Retinal pigment epithelial cell (primary cell): ENCODE results near the gene TLR3.

ENCODE experiments used
- DNase-seq: peaks from one replicate; pipeline ENCODE4 v3.0.0-alpha.2; 2010; ENCODE audit warnings: low read depth
- H3K4me3 ChIP-seq: 2 replicates; pipeline ENCODE4 v1.5.1; 2011; ENCODE audit warnings: mild to moderate bottlenecking, low read length, control low read depth, moderate library complexity
- TF ChIP-seq, protein P1 (sequence below): conservative IDR thresholded peaks from 2 replicates; pipeline ENCODE4 v1.5.1; 2011; ENCODE audit warnings: low read depth, low read length, control low read depth, inconsistent platforms

Gene TLR3

DNA sequence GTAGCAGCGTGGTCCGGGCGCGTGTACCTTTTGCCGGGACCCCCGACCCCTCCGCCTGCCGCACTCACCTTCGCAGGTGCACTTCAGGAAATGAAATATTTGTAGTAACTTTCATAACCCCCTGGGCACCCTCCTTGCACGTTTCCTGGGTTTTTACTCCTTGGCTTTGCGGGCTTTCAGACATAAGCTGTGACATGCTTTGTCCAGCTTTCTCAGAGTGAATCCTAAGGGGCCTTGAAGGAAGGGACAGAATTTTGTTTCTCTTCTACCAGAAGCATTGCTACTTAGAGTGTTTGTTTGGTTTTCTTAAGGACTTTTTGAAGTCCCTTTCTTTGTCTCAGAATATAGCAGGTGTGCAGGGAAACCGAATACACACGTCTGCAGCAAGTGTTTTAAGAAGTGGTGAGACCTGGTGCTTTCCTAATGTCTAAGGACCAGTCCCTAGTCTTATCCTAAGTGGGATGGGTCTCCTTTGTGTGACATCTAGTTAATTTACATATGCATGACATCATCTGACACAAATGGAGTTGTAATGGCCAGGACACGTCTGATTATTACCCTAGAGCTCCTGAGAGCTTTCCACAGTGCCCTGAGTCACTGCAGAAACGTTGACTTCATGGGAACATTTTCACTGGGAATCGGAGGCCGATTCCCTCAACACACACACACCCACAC lies 36.8 kb downstream of the TLR3 start:
- TF ChIP-seq, protein P1, sequence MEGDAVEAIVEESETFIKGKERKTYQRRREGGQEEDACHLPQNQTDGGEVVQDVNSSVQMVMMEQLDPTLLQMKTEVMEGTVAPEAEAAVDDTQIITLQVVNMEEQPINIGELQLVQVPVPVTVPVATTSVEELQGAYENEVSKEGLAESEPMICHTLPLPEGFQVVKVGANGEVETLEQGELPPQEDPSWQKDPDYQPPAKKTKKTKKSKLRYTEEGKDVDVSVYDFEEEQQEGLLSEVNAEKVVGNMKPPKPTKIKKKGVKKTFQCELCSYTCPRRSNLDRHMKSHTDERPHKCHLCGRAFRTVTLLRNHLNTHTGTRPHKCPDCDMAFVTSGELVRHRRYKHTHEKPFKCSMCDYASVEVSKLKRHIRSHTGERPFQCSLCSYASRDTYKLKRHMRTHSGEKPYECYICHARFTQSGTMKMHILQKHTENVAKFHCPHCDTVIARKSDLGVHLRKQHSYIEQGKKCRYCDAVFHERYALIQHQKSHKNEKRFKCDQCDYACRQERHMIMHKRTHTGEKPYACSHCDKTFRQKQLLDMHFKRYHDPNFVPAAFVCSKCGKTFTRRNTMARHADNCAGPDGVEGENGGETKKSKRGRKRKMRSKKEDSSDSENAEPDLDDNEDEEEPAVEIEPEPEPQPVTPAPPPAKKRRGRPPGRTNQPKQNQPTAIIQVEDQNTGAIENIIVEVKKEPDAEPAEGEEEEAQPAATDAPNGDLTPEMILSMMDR = no peak
- H3K4me3 ChIP-seq = peak overlapping the region; percentile 42
- DNase-seq = no peak

DNA sequence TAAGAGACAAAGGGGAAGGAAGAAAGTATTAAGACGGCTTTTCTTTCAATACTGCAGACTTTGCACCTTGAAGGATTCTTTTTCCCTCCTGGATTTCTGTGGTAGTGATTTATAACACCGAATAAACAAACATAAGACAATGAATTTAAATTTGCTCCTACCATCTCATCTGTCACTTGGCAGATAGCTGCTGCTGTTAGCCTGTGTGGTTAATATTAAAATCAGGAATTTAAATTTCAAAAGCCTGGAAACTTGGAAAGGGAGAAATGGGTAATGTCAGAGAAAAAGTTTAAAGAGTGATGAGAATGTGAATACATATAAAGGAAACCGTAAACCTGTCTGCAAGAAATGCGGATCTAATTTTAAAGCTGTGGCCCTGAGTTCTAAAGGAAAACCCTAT lies 39.0 kb downstream of the TLR3 start:
- TF ChIP-seq, protein P1 = no peak
- DNase-seq = no peak
- no peak overlapping the region for H3K4me3 ChIP-seq

DNA sequence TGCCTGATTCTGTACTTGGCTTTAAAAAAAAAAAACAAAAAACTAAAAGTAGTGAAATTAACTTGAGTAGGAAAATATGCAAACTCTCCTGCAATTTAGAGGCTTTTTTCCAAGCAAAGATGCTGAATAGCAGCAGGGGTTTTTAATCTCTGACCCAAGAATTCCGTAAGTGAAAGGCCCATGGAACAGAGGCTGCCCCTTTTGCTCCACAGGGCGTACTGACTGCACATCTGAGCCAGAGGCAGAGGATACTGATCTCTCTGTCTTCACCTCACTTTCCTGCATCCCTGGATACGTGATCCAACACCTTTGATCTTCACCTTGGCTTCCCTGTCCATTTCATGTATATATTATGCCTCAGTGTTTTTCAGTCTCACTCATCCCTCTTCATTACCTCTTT lies 39.4 kb downstream of the TLR3 start:
- TF ChIP-seq, protein P1 = no peak
- H3K4me3 ChIP-seq = no peak overlapping the region
- DNase-seq = no peak

DNA sequence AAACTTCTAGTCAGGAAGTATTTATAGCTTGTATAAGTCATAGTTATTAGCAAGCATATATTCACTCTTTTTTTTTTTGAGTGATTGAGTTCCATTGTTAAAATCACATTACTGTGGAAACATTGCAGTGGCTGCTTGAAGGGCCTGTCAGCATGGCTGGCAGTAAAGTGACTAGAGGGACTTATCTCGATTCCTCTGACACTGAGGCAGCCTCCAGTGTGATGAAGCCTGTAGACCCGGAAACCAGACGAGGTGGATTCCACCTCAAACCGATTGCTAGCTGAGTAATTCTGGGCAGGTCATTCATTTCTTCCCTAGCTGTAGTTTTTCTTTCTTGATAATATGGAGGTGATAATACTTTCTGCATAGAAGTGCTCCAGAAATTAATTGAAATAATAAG lies 40.3 kb downstream of the TLR3 start:
- TF ChIP-seq, protein P1 = no peak

DNA sequence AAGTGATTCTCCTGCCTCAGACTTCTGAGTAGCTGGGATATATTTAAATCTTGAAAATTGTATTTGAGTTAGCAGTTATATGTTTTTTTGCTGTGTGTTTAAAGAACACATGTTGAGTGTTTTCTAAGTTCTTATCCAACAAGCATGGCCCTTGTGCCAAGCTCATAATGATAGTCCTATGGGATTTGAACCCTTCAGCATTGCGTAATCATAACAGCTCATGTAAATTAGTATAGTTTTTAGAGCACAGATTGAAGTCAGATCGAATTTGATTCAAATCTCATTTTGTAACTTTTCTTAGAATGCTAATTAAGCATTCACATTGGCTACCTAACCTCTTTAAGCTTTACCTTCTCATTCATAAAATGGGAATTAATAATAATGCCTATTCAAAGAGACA lies 47.7 kb downstream of the TLR3 start:
- TF ChIP-seq, protein P1 = no peak
- H3K4me3 ChIP-seq = no peak overlapping the region
- no peak for DNase-seq

More for the DNA sequence above, 40.3 kb downstream of the TLR3 start:
- no peak overlapping the region for H3K4me3 ChIP-seq
- no peak for DNase-seq

DNA sequence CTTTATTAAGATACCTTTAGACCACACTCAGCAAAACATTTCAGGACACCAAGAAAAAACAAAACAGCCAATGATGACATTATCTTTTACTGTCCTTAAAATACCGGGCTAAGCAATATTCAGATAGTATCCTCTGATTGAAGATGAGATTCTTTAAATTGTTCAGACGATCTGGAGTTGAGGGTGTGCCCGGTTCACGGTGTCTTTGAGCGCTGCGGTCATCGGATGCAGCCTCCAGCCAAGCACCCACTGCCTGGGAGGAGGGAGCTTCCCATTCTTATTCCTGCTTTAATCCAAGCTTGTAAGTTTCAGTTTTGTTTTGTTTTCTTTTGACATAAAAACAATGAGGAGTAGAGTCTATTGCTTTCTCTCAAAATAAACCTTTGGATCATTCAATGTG lies 49.6 kb downstream of the TLR3 start:
- no peak overlapping the region for H3K4me3 ChIP-seq
- DNase-seq = no peak

DNA sequence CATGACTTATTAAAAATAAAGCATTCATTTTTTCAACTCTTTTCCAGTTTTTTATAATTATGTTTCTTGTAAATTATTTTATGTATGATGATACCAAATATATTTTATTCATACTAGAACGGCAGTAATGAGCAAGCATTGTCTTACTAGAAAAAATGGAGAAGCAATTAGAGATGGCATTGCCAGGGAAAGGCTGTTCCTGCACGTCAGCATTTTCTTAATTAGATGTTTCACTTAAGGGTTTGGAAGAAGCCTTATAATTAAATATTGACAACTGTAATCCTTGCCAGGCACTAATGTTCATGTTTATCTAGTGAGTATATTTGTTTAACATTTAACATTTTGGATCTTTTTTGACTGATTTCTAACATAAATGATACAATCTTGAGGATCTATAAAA lies 52.1 kb downstream of the TLR3 start:
- TF ChIP-seq, protein P1 = no peak
- H3K4me3 ChIP-seq = no peak overlapping the region
- DNase-seq = no peak

More for the DNA sequence above, 49.6 kb downstream of the TLR3 start:
- TF ChIP-seq, protein P1 = no peak
